K562 (cell line): ENCODE measurements around the gene PPP1R14D. TPM values are rescaled to one million over a fixed set of nuclear protein-coding genes. Genes with fewer than 3 reads are reported as not detected.

Experiments
- BHLHE40 ChIP-seq: IDR thresholded peaks from 2 replicates; pipeline ENCODE4 v1.6.1; 2011; ENCODE audit warnings: low read length, improper control_type of control experiment
- E2F8 ChIP-seq: fragments of 450-650 bp; IDR thresholded peaks from 2 replicates; pipeline ENCODE4 v1.7.1; 2018; ENCODE audit warnings: mild to moderate bottlenecking, low read depth; ENCODE audit not compliant: partially characterized antibody
- EGR1 ChIP-seq: fragments of 450-650 bp; conservative IDR thresholded peaks from 2 replicates; pipeline ENCODE4 v1.6.1; 2017; ENCODE audit warnings: mild to moderate bottlenecking
- ESRRA ChIP-seq: fragments of 450-650 bp; IDR thresholded peaks from 2 replicates; pipeline ENCODE4 v1.6.1; 2014; ENCODE audit warnings: low read depth, mild to moderate bottlenecking, moderate library complexity, borderline replicate concordance
- HDAC8 ChIP-seq: fragments of 450-650 bp; IDR thresholded peaks from 2 replicates; pipeline ENCODE4 v1.6.1; 2016; ENCODE audit warnings: mild to moderate bottlenecking, missing genetic modification characterization, moderate library complexity, missing compliant biosample characterization
- JUND ChIP-seq, 2 experiments: IDR thresholded peaks; 2 replicates in 1 of 2; 3 replicates in 1 of 2; pipeline ENCODE4 v1.6.1; 2011; ENCODE audit warnings: borderline replicate concordance in 2 of 2, low read depth in 2 of 2, low read length in 2 of 2, improper control_type of control experiment in 1 of 2, missing biosample characterization in 1 of 2, missing genetic modification characterization in 1 of 2, missing genetic modification reagents in 1 of 2
- KLF1 ChIP-seq: fragments of 450-650 bp; IDR thresholded peaks from 2 replicates; pipeline ENCODE4 v1.6.1; 2016; ENCODE audit warnings: missing genetic modification characterization, missing compliant biosample characterization
- PML ChIP-seq: IDR thresholded peaks from 2 replicates; pipeline ENCODE4 v1.6.1; 2012; ENCODE audit warnings: low read length, inconsistent platforms
- POLR2H ChIP-seq: IDR thresholded peaks from 2 replicates; pipeline ENCODE4 v1.6.1; 2016; ENCODE audit warnings: missing genetic modification characterization, low read depth, mild to moderate bottlenecking, control low read depth, missing compliant biosample characterization, moderate library complexity
- SRF ChIP-seq, 2 experiments: fragments of 250-450, 450-650 bp in 1 of 2; sonication (Bioruptor Pico) in 1 of 2; sonication (generic) in 1 of 2; formaldehyde crosslinking; IDR thresholded peaks; 2 replicates each; pipeline versions ENCODE4 v1.5.0 to v1.5.1; 2020 to 2022; ENCODE audit warnings: mild to moderate bottlenecking in 1 of 2, missing genetic modification reagents in 1 of 2
- STAG1 ChIP-seq: sonication (generic); formaldehyde crosslinking; IDR thresholded peaks from 2 replicates; pipeline ENCODE4 v1.5.0; 2020; ENCODE audit warnings: missing genetic modification reagents, borderline replicate concordance
- TAF9B ChIP-seq: fragments of 450-650 bp; IDR thresholded peaks from 2 replicates; pipeline ENCODE4 v1.6.1; 2018; ENCODE audit warnings: mild to moderate bottlenecking; ENCODE audit not compliant: partially characterized antibody
- polyA plus RNA-seq, 8 experiments: library from polyadenylated mRNA; depleted of rRNA in 4 of 8; stranded (reverse) in 5 of 8; unstranded in 3 of 8; fragments of >200 nt; fragmentation: Nextera tagmentation in 2 of 8; fragmentation: Illumina TruSeq in 1 of 8; extraction: Ambion mirVana in 2 of 8; extraction: Trizol in 1 of 8; gene quantifications; 2 replicates each; pipeline versions ENCODE4 v1.2.1 to v1.2.3, GENCODE V29; 2011 to 2014; ENCODE audit warnings: inconsistent platforms in 1 of 8, missing spikeins in 1 of 8
- total RNA-seq, 7 experiments: library from RNA; depleted of rRNA in 6 of 7; stranded (reverse); fragments of >200 nt in 6 of 7; fragmentation: Illumina TruSeq in 2 of 7; extraction: Trizol in 2 of 7; gene quantifications; 2 replicates each; pipeline versions ENCODE4 v1.2.1 to v1.2.3, GENCODE V29; 2011 to 2021; ENCODE audit warnings: low replicate concordance in 1 of 7

The PPP1R14D gene
- total and polyA plus RNA-seq, 9 of the 15 experiments (the other 6 are each of a cell fraction or from before 2014, with no cell fraction given) = 0.11 to 0.18 TPM; not detected in 7

- no peak for TF ChIP-seq ESRRA
- TF ChIP-seq E2F8 = no peak
- TF ChIP-seq STAG1 (CRISPR knock-in tag) = peak; percentile 46; the same call in 1 of the 2 replicates
- TF ChIP-seq HDAC8 (tag) = no peak
- TF ChIP-seq KLF1 = no peak
- no peak for TF ChIP-seq BHLHE40
- TF ChIP-seq PML = no peak
- no peak for TF ChIP-seq POLR2H (tag)
- no peak for TF ChIP-seq TAF9B
- no peak for TF ChIP-seq EGR1
- no peak for TF ChIP-seq SRF (CRISPR knock-in tag; IDR thresholded peaks at IDR 0.05)
- 0 out of 2 replicates have a peak, but pooled peaks have one; percentile 38 for TF ChIP-seq JUND (IDR thresholded peaks at IDR 0.05; ENCODE audit: borderline replicate concordance, low read depth, low read length)
- no peak for TF ChIP-seq JUND (tag; IDR thresholded peaks at IDR 0.05; ENCODE audit: borderline replicate concordance, low read depth, low read length)
- TF ChIP-seq, all 486 proteins: peak for 39
Measured at GRCh38 chr15:40857601-40858341, 29.3 kb upstream of the PPP1R14D start (continued).
